H7 (cell line): ENCODE results near the gene SEBOX. TPM values are rescaled to one million over a fixed set of nuclear protein-coding genes. Genes with fewer than 3 reads are reported as not detected.
A peak's percentile ranks its signal among the peaks of the same experiment; 100 is the strongest.

ENCODE experiments used
- DNase-seq: peaks from one replicate; pipeline ENCODE4 v3.0.0; 2012
- H3K27me3 ChIP-seq: 2 replicates; pipeline ENCODE4 v1.6.0; 2011; ENCODE audit warnings: mild to moderate bottlenecking, low read length; ENCODE audit not compliant: control insufficient read depth, insufficient read depth
- H3K36me3 ChIP-seq: replicated peaks from 2 replicates; pipeline ENCODE4 v1.5.1; 2011; ENCODE audit warnings: low read length; ENCODE audit not compliant: control insufficient read depth, insufficient read depth
- H3K4me3 ChIP-seq: 2 replicates; pipeline ENCODE4 v1.5.1; 2011; ENCODE audit warnings: low read depth, mild to moderate bottlenecking, control low read depth, low read length, moderate library complexity; ENCODE audit not compliant: insufficient read depth
- total RNA-seq: library from RNA; depleted of rRNA; stranded (reverse); fragments of >200 nt; shearing (Covaris generic); gene quantifications from 2 replicates; pipeline ENCODE4 v1.2.3, GENCODE V29; 2014; rRNA removed

SEBOX gene
- total RNA-seq, 1 experiment from 2014 or later = not detected

DNA sequence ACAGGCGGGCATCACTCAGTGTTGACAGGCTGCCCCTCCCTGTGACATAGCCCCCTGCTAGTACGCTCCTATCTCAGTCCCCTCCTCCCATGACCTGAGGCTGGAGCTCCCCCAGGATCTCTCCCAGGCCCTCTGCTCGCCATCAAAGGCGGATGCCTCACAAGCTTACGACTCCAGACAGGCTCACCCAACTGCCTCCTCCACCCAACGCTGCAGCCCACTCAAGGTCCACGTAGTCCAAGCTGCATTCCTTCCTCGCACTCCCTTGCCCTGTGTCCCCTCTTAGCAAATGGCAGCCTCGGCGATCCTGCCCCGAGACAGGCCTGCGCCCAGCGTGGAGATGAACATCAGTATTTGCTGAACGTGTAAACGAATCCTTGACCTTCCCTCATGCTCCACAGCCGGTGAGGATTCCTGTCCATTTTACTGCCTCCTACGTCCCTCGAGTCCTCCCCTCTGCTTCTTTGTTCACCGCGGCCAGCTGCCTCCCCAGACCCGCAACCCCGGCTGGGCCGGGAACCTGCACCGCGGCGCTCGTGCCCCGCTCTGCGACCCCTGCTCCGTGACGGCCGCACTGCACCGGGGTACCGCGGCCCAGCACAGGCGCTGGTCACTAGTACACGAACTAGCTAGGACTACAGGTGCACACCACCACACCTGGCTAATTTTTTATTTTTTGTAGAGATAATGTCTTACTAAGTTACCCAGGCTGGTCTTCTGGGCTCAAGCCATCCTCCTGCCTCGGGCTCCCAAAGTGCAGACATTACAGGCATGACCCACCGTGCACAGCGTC is 46.8 kb downstream of the SEBOX start:
- Histone ChIP-seq H3K4me3 (peak overlapping the region; percentile 92), H3K27me3 (peaks cover 3% of the 10 kb centered on the region)
- peak; percentile 74 for DNase-seq

DNA sequence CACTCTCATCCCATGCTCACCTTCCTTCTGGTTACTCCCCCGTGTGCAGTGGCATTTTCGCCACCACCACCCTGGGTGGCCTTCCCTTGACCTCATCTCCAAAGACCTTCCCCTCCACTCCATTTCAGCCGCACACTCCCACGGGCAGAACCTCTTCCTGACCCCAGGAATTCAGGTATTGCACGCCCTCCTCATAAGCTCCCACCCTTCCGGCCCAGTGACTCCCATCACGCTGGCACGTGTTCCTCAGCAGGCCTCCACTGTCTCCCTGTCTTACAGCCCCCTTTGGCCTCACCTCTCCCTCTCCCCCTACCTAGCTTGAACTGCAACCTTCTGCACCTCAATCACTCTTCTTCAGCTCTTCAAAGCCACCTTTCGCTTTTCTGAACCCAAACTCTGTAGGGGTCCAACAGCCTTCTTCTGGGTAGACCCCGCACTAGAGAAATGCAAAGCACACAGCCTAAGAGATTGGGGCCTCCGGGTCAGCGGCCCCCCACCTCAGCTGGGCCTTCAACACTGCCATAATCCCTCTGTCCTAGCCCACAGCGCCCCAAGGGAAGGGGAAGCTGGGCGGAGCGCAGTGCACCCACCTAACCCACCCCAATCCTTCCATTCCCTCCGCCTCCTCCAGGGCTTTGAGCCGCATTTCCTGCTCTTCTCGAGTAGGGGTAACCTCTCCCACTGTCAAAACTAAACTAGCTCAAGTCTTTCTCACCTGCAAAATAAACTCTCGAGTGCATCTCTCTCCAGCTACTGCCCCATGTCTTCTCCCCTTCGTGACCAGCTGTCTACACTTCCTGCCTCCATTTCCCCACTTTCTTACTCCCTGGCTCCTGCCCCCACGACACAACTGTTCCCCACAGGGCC is 47.7 kb downstream of the SEBOX start:
- no peak overlapping the region for H3K4me3 ChIP-seq
- peaks cover 2% of the 10 kb centered on the region; the same call in 1 of the 2 replicates for H3K36me3 ChIP-seq
- H3K27me3 ChIP-seq = peaks cover 3% of the 10 kb centered on the region
- DNase-seq = peak; percentile 65

More for the DNA sequence above, 46.8 kb downstream of the SEBOX start:
- peaks cover 2% of the 10 kb centered on the region; the same call in 1 of the 2 replicates for H3K36me3 ChIP-seq

DNA sequence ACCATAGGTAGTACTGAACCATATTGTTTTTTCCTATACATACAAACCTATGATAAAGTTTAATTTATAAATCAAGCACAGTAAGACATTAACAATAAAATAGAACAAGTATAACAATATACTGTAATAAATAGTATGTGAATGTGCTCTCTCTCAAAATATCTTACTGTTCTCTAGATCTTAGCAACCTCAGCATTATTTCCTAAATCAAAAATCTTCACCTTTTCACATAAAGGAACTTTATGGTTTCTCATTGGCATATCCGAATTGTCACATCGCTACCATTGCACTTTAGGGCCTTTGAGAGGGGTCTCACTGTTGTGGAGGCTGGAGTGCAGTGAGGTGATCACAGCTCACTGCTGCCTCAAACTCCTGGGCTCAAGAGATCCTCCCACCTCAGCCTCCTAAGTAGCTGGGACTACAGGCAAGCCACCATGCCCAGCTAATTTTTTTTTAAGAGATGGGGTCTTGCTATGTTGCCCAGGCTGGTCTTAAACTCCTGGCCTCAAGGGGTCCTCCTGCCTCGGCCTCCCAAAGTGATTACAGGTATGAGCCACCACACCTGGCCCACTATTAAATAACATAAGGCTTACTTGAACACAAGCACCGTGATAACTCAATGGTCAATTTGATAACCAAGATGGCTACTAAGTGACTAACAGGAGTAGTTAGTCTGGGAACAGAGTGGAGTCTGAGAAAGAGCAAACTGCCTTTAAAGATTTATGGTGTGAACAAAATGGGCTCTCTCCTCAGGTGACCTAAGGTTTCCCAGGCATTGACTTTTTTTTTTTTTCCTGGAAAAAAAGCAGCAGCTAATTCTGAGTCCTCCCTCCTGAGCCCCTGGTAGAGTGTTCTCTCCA is 48.9 kb downstream of the SEBOX start:
- DNase-seq = no peak
- Histone ChIP-seq H3K36me3 (peaks cover 2% of the 10 kb centered on the region; the same call in 1 of the 2 replicates), H3K4me3 (no peak overlapping the region), H3K27me3 (peaks cover 3% of the 10 kb centered on the region)

DNA sequence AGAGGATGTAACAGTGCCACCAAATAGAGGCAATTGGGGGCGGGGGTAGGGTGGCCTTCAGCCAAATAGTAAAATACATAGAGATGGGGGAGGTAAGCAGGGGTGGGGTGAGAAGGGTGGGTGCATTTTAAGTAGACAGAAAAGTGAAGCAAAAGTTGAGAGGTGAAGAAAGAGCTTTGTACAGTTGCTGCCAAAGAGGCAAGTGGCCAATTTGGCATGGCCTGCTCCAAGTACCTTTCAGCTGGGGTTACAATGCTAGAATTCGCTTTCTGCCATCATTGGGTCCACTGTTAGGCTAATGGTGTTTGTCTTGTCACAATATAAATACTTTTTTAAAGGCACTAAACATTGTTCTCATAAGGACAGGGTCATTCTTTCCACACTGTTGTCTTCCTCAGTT is 51.2 kb downstream of the SEBOX start:
- Histone ChIP-seq H3K4me3 (no peak overlapping the region), H3K27me3 (peaks cover 3% of the 10 kb centered on the region), H3K36me3 (no peaks in the 10 kb centered on the region)
- DNase-seq = no peak

Other genes with a start within 250 kb of the SEBOX start
- 86.4 and 90.4 TPM in 2 replicates for gene TMEM97, start 46.0 kb downstream of the SEBOX start, total RNA-seq
- 13.7 and 19.0 TPM in 2 replicates for gene IFT20, start 29.7 kb downstream of the SEBOX start, total RNA-seq
- 19.3 and 21.3 TPM in 2 replicates for gene TNFAIP1, start 29.4 kb downstream of the SEBOX start, total RNA-seq
- gene POLDIP2, start 7.7 kb downstream of the SEBOX start, total RNA-seq = 115 and 130 TPM in 2 replicates
- 0.04 and 0.14 TPM in 2 replicates for gene VTN, start 5.1 kb upstream of the SEBOX start, total RNA-seq
- gene SARM1, start 6.5 kb upstream of the SEBOX start, total RNA-seq = 0.62 and 1.7 TPM in 2 replicates
- 5.7 and 6.7 TPM in 2 replicates for gene SLC46A1, start 41.0 kb upstream of the SEBOX start, total RNA-seq
- not detected in 2 replicates for gene SLC13A2, start 108.4 kb upstream of the SEBOX start, total RNA-seq
- not detected in 2 replicates for gene FOXN1, start 141.1 kb upstream of the SEBOX start, total RNA-seq
- 87.6 and 96.3 TPM in 2 replicates for gene UNC119, start 187.4 kb upstream of the SEBOX start, total RNA-seq
- gene PIGS, start 206.3 kb upstream of the SEBOX start, total RNA-seq = 41.8 and 48.4 TPM in 2 replicates
- 69.9 and 117 TPM in 2 replicates for gene ALDOC, start 211.7 kb upstream of the SEBOX start, total RNA-seq
- gene SPAG5, start 233.8 kb upstream of the SEBOX start, total RNA-seq = 153 and 166 TPM in 2 replicates
- gene RSKR, start 249.0 kb upstream of the SEBOX start, total RNA-seq = 12.2 and 14.7 TPM in 2 replicates